Kidney epithelial cell (primary cell): Measurements from ENCODE around the gene MAGEF1. TPM values are rescaled to one million over a fixed set of nuclear protein-coding genes. Genes with fewer than 3 reads are reported as not detected.

ENCODE experiments used
- DNase-seq: peaks from one replicate; pipeline ENCODE4 v3.0.0-alpha.2; 2010; ENCODE audit warnings: low read depth
- H3K27me3 ChIP-seq: 2 replicates; pipeline ENCODE4 v1.6.0; 2011; ENCODE audit warnings: low read length; ENCODE audit not compliant: control insufficient read depth, insufficient read depth
- H3K36me3 ChIP-seq: 2 replicates; pipeline ENCODE4 v1.5.1; 2011; ENCODE audit warnings: low read length; ENCODE audit not compliant: control insufficient read depth, insufficient read depth
- H3K4me3 ChIP-seq: 2 replicates; pipeline ENCODE4 v1.5.1; 2011; ENCODE audit warnings: low read depth, mild to moderate bottlenecking, control low read depth, low read length
- CTCF ChIP-seq: IDR thresholded peaks from 2 replicates; pipeline ENCODE4 v1.5.1; 2011; ENCODE audit warnings: mild to moderate bottlenecking, moderate library complexity, low read length, control low read depth, inconsistent platforms; ENCODE audit not compliant: insufficient read depth, poor library complexity, severe bottlenecking
- total RNA-seq: library from RNA; depleted of rRNA; stranded (reverse); fragments of >200 nt; gene quantifications from 2 replicates; pipeline ENCODE4 v1.2.3, GENCODE V29; 2015

Gene MAGEF1
- total RNA-seq, 1 donor from 2014 or later = 48.0 TPM

GRCh38 chr3:184719709-184720108 is 7.8 kb upstream of the MAGEF1 start:
- DNase-seq = no peak
- TF ChIP-seq CTCF = no peak
- no peak overlapping the region for H3K4me3 ChIP-seq
- no peaks in the 10 kb centered on the region for H3K27me3 ChIP-seq
- H3K36me3 ChIP-seq = no peaks in the 10 kb centered on the region

GRCh38 chr3:184718431-184718830 is 6.6 kb upstream of the MAGEF1 start:
- H3K36me3 ChIP-seq = no peaks in the 10 kb centered on the region
- no peak for TF ChIP-seq CTCF
- DNase-seq = no peak

GRCh38 chr3:184717399-184717983 is 5.6 kb upstream of the MAGEF1 start:
- H3K36me3 ChIP-seq = no peaks in the 10 kb centered on the region
- no peak for TF ChIP-seq CTCF
- no peak for DNase-seq
- H3K4me3 ChIP-seq = no peak overlapping the region
- H3K27me3 ChIP-seq = no peaks in the 10 kb centered on the region

More at GRCh38 chr3:184718431-184718830, 6.6 kb upstream of the MAGEF1 start:
- H3K27me3 ChIP-seq = no peaks in the 10 kb centered on the region
- no peak overlapping the region for H3K4me3 ChIP-seq

GRCh38 chr3:184716622-184717398 is 4.9 kb upstream of the MAGEF1 start:
- DNase-seq = no peak
- Histone ChIP-seq H3K27me3 (no peaks in the 10 kb centered on the region), H3K4me3 (no peak overlapping the region), H3K36me3 (no peaks in the 10 kb centered on the region)
- no peak for TF ChIP-seq CTCF

- Histone ChIP-seq H3K27me3 (no peaks in the 10 kb centered on the region), H3K4me3 (no peak overlapping the region), H3K36me3 (no peaks in the 10 kb centered on the region)
- no peak for DNase-seq
- no peak for TF ChIP-seq CTCF
These were observed 4.2 kb upstream of the MAGEF1 start for GRCh38 chr3:184715943-184716621.

- no peak overlapping the region for H3K4me3 ChIP-seq
- TF ChIP-seq CTCF = no peak
- DNase-seq = no peak
- no peaks in the 10 kb centered on the region for H3K36me3 ChIP-seq
- no peaks in the 10 kb centered on the region for H3K27me3 ChIP-seq
These were observed 1.7 kb upstream of the MAGEF1 start for GRCh38 chr3:184713521-184713920.
